Caco-2 (cell line): ENCODE results near the gene ABHD16A. TPM values are rescaled to one million over a fixed set of nuclear protein-coding genes. Genes with fewer than 3 reads are reported as not detected.

Source experiments
- BruUV-seq: library from RNA; stranded (reverse); fragments of 400-500 nt; replicated peaks from 2 replicates; lab custom pipeline; 2021; lab: Mats Ljungman, UMichigan
- CTCF ChIA-PET: fragments of 300-600 bp; sonication (Branson Sonifier 250); formaldehyde crosslinking; loops from one replicate; lab custom pipeline; 2022; ENCODE audit warnings: antibody characterized with exemption; lab: Charles Lee
- POLR2A ChIA-PET: fragments of 300-600 bp; sonication (Branson Sonifier 250); formaldehyde crosslinking; loops from one replicate; lab custom pipeline; 2022; ENCODE audit warnings: antibody characterized with exemption; lab: Charles Lee
- DNase-seq, 2 experiments: peaks; one replicate each; pipeline versions ENCODE4 v3.0.0 to v3.0.0-alpha.2; 2020 to 2022
- H3K27me3 ChIP-seq: replicated peaks from 2 replicates; pipeline ENCODE4 v1.6.0; 2011; ENCODE audit warnings: low read length; ENCODE audit not compliant: control insufficient read depth, insufficient read depth
- H3K36me3 ChIP-seq: 2 replicates; pipeline ENCODE4 v1.5.1; 2011; ENCODE audit warnings: low read length; ENCODE audit not compliant: control insufficient read depth, insufficient read depth
- H3K4me1 ChIP-seq: fragments of 250-450 bp; sonication (Bioruptor Pico); 2 replicates; pipeline ENCODE4 v1.5.1; 2020; ENCODE audit warnings: mild to moderate bottlenecking
- H3K4me3 ChIP-seq: 2 replicates; pipeline ENCODE4 v1.5.1; 2011; ENCODE audit warnings: low read depth, mild to moderate bottlenecking, control low read depth, low read length
- H3K9me3 ChIP-seq: fragments of 250-450 bp; sonication (Bioruptor Pico); 2 replicates; pipeline ENCODE4 v1.5.1; 2020; ENCODE audit warnings: mild to moderate bottlenecking, moderate library complexity
- H3K27ac Mint-ChIP-seq: one replicate; pipeline ENCODE4 v1.8.0; 2022; ENCODE audit warnings: mixed read lengths; ENCODE audit not compliant: unreplicated experiment
- H3K27me3 Mint-ChIP-seq: one replicate; pipeline ENCODE4 v1.8.0; 2022; ENCODE audit warnings: mixed read lengths; ENCODE audit not compliant: insufficient read depth, unreplicated experiment
- H3K36me3 Mint-ChIP-seq: one replicate; pipeline ENCODE4 v1.8.0; 2022; ENCODE audit warnings: mild to moderate bottlenecking, mixed read lengths; ENCODE audit not compliant: insufficient read depth, unreplicated experiment
- H3K4me1 Mint-ChIP-seq: one replicate; pipeline ENCODE4 v1.8.0; 2022; ENCODE audit warnings: low read depth, mixed read lengths; ENCODE audit not compliant: unreplicated experiment
- H3K4me3 Mint-ChIP-seq: one replicate; pipeline ENCODE4 v1.8.0; 2022; ENCODE audit warnings: mild to moderate bottlenecking, moderate library complexity, mixed read lengths; ENCODE audit not compliant: unreplicated experiment
- H3K9me3 Mint-ChIP-seq: one replicate; pipeline ENCODE4 v1.8.0; 2022; ENCODE audit warnings: mixed read lengths; ENCODE audit not compliant: unreplicated experiment
- CTCF ChIP-seq, 2 experiments: fragments of 200-600 bp in 1 of 2; IDR thresholded peaks; 1 replicate in 1 of 2; 2 replicates in 1 of 2; pipeline versions ENCODE4 v1.5.1 to v1.8.0; 2011 to 2022; ENCODE audit warnings: antibody characterized with exemption in 1 of 2, control low read depth in 1 of 2, inconsistent platforms in 1 of 2, low read depth in 1 of 2, low read length in 1 of 2, mild to moderate bottlenecking in 1 of 2, moderate library complexity in 1 of 2; ENCODE audit not compliant: insufficient read depth in 1 of 2, severe bottlenecking in 1 of 2, unreplicated experiment in 1 of 2
- intact Hi-C: fragments of 100-400 bp; cut with micrococcal nuclease; formaldehyde crosslinking; loops from one replicate; pipeline ENCODE4 v1.10.0; 2022; ENCODE audit not compliant: unreplicated experiment
- total RNA-seq: library from RNA; stranded (reverse); gene quantifications from 2 replicates; pipeline ENCODE4 v1.2.3, GENCODE V29; 2022

ABHD16A gene
- total RNA-seq, 1 experiment from 2014 or later = 62.7 TPM

GRCh38 chr6:31700740-31701401 is 2.3 kb downstream of the ABHD16A start:
- Mint-ChIP-seq H3K4me3 (peak overlapping the region; percentile 91), H3K9me3 (no peaks in the 10 kb centered on the region), H3K27me3 (no peaks in the 10 kb centered on the region), H3K27ac (peak overlapping the region; percentile 74), H3K36me3 (peaks cover 39% of the 10 kb centered on the region), H3K4me1 (peaks cover 28% of the 10 kb centered on the region)
- CTCF ChIA-PET = no interaction called here
- peak in 1 of 2 experiments; percentile 42 for DNase-seq
- TSS peak; percentile 33 for BruUV-seq
- Histone ChIP-seq H3K27me3 (no peaks in the 10 kb centered on the region), H3K4me1 (peaks cover 37% of the 10 kb centered on the region), H3K4me3 (peak overlapping the region; percentile 50), H3K9me3 (no peaks in the 10 kb centered on the region), H3K36me3 (peaks cover 5% of the 10 kb centered on the region)
- POLR2A ChIA-PET = no interaction called here
- TF ChIP-seq CTCF (IDR thresholded peaks at IDR 0.05; ENCODE audit: insufficient read depth in 1 of 2, low read depth in 1 of 2, low read length in 1 of 2, severe bottlenecking in 1 of 2, unreplicated experiment in 1 of 2) = no peak
- intact Hi-C loops = loop anchor here (5.0 kb wide), 1 partner anchor 36 kb away; the partner anchor contains the start of gene CLIC1

- Histone ChIP-seq H3K36me3 (peaks cover 6% of the 10 kb centered on the region), H3K27me3 (no peaks in the 10 kb centered on the region), H3K4me3 (no peak overlapping the region), H3K9me3 (no peaks in the 10 kb centered on the region), H3K4me1 (peaks cover 33% of the 10 kb centered on the region)
- BruUV-seq = no TSS peak
- Mint-ChIP-seq H3K9me3 (no peaks in the 10 kb centered on the region), H3K4me1 (peaks cover 28% of the 10 kb centered on the region), H3K27me3 (no peaks in the 10 kb centered on the region), H3K4me3 (no peak overlapping the region), H3K36me3 (peaks cover 54% of the 10 kb centered on the region), H3K27ac (peak overlapping the region; percentile 2)
- intact Hi-C loops = no loop called here
- TF ChIP-seq CTCF (IDR thresholded peaks at IDR 0.05; ENCODE audit: insufficient read depth in 1 of 2, low read depth in 1 of 2, low read length in 1 of 2, severe bottlenecking in 1 of 2, unreplicated experiment in 1 of 2) = no peak
- no peak for DNase-seq
- POLR2A ChIA-PET = no interaction called here
- CTCF ChIA-PET = no interaction called here
Measured at GRCh38 chr6:31697555-31697954, 5.6 kb downstream of the ABHD16A start.

GRCh38 chr6:31693535-31693934 is 9.6 kb downstream of the ABHD16A start:
- Histone ChIP-seq H3K4me1 (peaks cover 37% of the 10 kb centered on the region), H3K36me3 (peaks cover 7% of the 10 kb centered on the region), H3K27me3 (no peaks in the 10 kb centered on the region), H3K9me3 (no peaks in the 10 kb centered on the region), H3K4me3 (no peak overlapping the region)
- no peak overlapping the region for H3K4me3 Mint-ChIP-seq
- TF ChIP-seq CTCF (IDR thresholded peaks at IDR 0.05; ENCODE audit: insufficient read depth in 1 of 2, low read depth in 1 of 2, low read length in 1 of 2, severe bottlenecking in 1 of 2, unreplicated experiment in 1 of 2) = no peak
- intact Hi-C loops = no loop called here
- no TSS peak for BruUV-seq
- ChIA-PET POLR2A (no interaction called here), CTCF (no interaction called here)
- peaks cover 61% of the 10 kb centered on the region for H3K36me3 Mint-ChIP-seq
- no peak for DNase-seq
- H3K27me3 Mint-ChIP-seq = no peaks in the 10 kb centered on the region
- H3K4me1 Mint-ChIP-seq = peaks cover 39% of the 10 kb centered on the region
- no peaks in the 10 kb centered on the region for H3K9me3 Mint-ChIP-seq
- no peak overlapping the region for H3K27ac Mint-ChIP-seq
